Glomerular visceral epithelial cell (primary cell): Measurements from ENCODE around the gene GAS2L2.

ENCODE experiments used
- DNase-seq: peaks from one replicate; pipeline ENCODE4 v3.0.0-alpha.2; 2016; ENCODE audit errors: extremely low spot score

The GAS2L2 gene

DNA sequence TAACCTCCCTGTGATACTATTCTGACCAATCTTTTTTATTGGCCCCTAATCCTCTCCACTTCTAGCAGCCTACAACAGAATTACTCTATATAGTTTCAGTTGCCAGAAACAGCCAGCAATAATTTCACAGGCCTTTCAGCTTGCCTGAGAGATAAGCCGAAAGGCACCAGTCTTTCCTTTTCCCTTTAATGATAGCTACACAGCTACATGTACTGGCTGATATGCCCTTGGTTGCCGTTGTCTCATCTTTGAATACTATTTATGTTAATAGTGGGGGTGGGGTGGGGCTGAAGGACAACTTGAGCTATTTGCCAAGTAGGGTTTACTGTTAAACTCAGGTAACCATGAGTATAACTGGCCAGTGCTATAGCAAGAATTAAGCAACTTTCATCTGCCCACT lies 57.4 kb downstream of the GAS2L2 start:
- DNase-seq = no peak

DNA sequence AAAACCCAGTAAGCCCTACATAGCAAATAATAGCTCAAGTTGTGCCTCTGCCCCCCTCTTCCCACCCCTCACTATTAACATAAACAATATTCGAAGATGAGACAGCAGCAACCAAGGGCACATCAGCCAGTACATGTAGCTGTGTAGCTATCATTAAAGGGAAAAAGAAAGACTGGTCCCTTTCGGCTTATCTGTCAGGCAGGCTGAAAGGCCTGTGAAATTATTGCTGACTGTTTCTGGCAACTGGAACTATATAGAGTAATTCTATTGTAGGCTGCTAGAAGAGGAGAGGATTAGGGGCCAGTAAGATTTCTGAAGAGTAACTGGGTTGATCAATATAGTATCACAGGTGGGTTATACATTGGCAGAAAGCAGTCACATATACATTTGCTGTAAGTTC lies 58.1 kb downstream of the GAS2L2 start:
- DNase-seq = no peak
